Measurements from ENCODE around the gene TARS3. TPM values are rescaled to one million over a fixed set of nuclear protein-coding genes. Genes with fewer than 3 reads are reported as not detected.

The TARS3 gene

DNA sequence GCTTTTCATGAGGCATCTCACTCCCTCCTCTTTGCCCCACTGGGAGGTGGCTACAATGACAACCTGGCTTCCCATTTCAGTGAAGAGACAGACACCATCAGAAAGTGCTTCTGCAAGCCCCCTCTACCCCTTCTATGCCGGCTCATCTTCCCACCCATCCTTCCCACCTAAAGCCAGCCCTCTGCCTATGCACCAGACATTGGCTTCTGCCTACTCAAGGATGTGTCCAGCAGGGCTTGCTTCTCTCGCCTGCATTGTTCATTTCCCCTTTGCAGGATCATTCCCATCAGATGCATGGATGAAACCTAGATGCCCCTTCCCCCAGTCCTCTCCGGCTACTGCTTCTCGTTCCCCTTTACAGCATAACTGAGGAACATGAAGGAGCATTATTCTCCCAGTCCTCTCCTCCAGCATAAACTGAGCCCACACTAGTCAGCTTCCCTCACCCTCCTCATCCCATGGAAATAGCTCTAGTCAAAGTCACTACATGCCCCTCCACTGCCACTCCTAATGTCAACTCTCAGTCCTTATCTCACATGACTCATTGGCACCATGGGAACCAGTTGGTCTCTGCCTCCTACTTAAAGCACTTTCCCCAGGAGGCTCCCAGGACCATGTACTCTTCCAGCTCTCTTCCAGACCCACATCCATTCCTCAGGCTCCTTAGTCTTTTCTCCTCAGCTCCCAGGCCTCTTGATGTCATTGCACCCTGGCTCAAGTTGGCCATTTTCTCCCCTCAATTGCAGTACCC lies 120.0 kb downstream of the TARS3 start:
- H3K4ac ChIP-seq (ENCODE audit: low read length): no peak overlapping the region
- no peak overlapping the region for H2AFZ ChIP-seq (ENCODE audit: low read length)
- no peaks in the 10 kb centered on the region for H3K79me1 ChIP-seq (ENCODE audit: low read depth, low read length)
- H2AK5ac ChIP-seq (ENCODE audit: low read depth, low read length): no peak overlapping the region
- H3K23ac ChIP-seq (ENCODE audit: low read depth, low read length, poor library complexity): no peak overlapping the region
- no peak overlapping the region for H3K9ac ChIP-seq (ENCODE audit: low read depth, low read length, poor library complexity)
- WGBS, 2 donors (ENCODE audit: extremely low coverage in 2 of 2, insufficient read length in 2 of 2, insufficient replicate concordance in 1 of 2): no CpG with 5 or more reads among the region's 4 CpGs
- H3K4me2 ChIP-seq (ENCODE audit: insufficient read depth, low read length, poor library complexity, severe bottlenecking): no peak overlapping the region
- H2BK120ac ChIP-seq (ENCODE audit: low read depth, low read length): no peak overlapping the region
- peaks cover 2 to 6% of the 10 kb centered on the region in 2 donors for H3K9me3 ChIP-seq (replicated peaks in 1 of 2; ENCODE audit: control insufficient read depth in 2 of 2, insufficient read depth in 1 of 2, low read depth in 1 of 2, low read length in 2 of 2)
- no peak overlapping the region for H3K27ac ChIP-seq (replicated peaks; ENCODE audit: low read length)
- H2BK5ac ChIP-seq (ENCODE audit: low read length): no peak overlapping the region
- H3K14ac ChIP-seq (ENCODE audit: low read length): no peak overlapping the region
- no peak overlapping the region for H3K18ac ChIP-seq (ENCODE audit: low read length)
- H4K91ac ChIP-seq (ENCODE audit: low read depth, low read length, poor library complexity): no peak overlapping the region
- no peak for DNase-seq (ENCODE audit: low spot score)
- H3K4me1 ChIP-seq (ENCODE audit: control insufficient read depth in 2 of 2, insufficient read depth in 1 of 2, low read depth in 1 of 2, low read length in 2 of 2): peaks cover 0 to 5% of the 10 kb centered on the region in 2 donors
- no peaks in the 10 kb centered on the region for H3K36me3 ChIP-seq (replicated peaks in 1 of 2; ENCODE audit: control insufficient read depth in 2 of 2, insufficient read depth in 2 of 2, low read length in 2 of 2)
- no peak overlapping the region for H4K8ac ChIP-seq (ENCODE audit: low read depth, low read length)
- no peak overlapping the region for H2BK12ac ChIP-seq (ENCODE audit: low read length)
- no peaks in the 10 kb centered on the region for H3K27me3 ChIP-seq (ENCODE audit: control insufficient read depth in 3 of 3, insufficient read depth in 3 of 3, low read depth in 1 of 3, low read length in 3 of 3)
- H3K4me3 ChIP-seq (ENCODE audit: low read length in 2 of 2): peak overlapping the region in 1 of 2 donors; percentile 37
- no peak overlapping the region for H2BK15ac ChIP-seq (ENCODE audit: low read length)

Small RNA genes lying within 50 kb of the gene (small RNA-seq; reads per million reads assigned to genes)
- gene RN7SL209P (ENCODE audit: insufficient read depth): not detected
- gene RNU6-807P (ENCODE audit: insufficient read depth): not detected
